Loucy (cell line): ENCODE results near the gene PLEKHA6.

ENCODE experiments used
- EZH2phosphoT487 ChIP-seq: fragments of 200-600 bp; IDR thresholded peaks from 2 replicates; pipeline ENCODE4 v1.6.1; 2018; ENCODE audit warnings: antibody characterized with exemption, mild to moderate bottlenecking, moderate library complexity, borderline replicate concordance
- TF ChIP-seq, protein P1 (sequence below): fragments of 200-600 bp; sonication (generic); conservative IDR thresholded peaks from 2 replicates; pipeline ENCODE4 v1.5.1; 2014; ENCODE audit warnings: mild to moderate bottlenecking, antibody characterized with exemption, low read length

DNA sequence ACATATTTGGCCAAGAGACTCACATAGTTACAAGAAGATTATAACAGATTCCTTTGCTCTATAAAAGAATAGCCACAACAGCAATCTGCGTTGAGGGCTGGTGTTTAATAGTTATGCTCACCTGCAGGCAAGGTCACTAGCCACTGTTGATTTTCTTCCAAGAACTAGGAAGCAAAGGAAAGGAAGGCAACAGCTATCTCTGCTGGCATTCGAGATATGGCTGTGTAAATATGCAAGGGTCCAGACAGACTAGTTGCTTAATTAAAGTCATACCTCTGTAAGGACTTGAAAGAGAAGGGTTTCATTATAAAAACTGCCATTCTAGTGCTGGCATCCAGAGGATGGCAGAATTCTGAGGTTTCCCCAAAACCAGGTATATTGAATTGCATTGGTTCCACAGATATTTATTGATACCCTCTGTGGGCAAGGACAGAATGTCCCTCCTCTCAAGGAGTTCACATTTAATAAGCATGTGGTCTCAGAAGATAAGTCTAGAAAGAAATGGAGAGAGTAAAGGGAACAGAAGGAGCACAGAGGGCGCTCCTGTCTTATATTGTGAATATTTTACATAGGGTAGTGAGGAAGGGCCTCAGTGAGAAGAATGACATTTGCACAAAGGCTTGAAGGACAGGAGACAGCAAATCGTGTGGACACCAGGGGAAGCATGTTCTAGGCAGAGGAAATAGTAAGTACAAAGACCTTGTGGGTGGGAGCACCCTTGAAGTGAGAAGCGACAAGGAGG is 23.6 kb upstream of the PLEKHA6 start:
- TF ChIP-seq, protein P1, sequence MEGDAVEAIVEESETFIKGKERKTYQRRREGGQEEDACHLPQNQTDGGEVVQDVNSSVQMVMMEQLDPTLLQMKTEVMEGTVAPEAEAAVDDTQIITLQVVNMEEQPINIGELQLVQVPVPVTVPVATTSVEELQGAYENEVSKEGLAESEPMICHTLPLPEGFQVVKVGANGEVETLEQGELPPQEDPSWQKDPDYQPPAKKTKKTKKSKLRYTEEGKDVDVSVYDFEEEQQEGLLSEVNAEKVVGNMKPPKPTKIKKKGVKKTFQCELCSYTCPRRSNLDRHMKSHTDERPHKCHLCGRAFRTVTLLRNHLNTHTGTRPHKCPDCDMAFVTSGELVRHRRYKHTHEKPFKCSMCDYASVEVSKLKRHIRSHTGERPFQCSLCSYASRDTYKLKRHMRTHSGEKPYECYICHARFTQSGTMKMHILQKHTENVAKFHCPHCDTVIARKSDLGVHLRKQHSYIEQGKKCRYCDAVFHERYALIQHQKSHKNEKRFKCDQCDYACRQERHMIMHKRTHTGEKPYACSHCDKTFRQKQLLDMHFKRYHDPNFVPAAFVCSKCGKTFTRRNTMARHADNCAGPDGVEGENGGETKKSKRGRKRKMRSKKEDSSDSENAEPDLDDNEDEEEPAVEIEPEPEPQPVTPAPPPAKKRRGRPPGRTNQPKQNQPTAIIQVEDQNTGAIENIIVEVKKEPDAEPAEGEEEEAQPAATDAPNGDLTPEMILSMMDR = peak; percentile 42
- TF ChIP-seq EZH2phosphoT487 = no peak
